Glomerular visceral epithelial cell (primary cell): ENCODE measurements around the gene COL19A1.
A peak's percentile ranks its signal among the peaks of the same experiment; 100 is the strongest.

Experiments used
- DNase-seq: peaks from one replicate; pipeline ENCODE4 v3.0.0-alpha.2; 2016; ENCODE audit errors: extremely low spot score

COL19A1 gene

GRCh38 chr6:70059039-70059719, 192.8 kb downstream of the COL19A1 start:
- no peak for DNase-seq

GRCh38 chr6:70060680-70061079, 194.3 kb downstream of the COL19A1 start:
- no peak for DNase-seq

DNA sequence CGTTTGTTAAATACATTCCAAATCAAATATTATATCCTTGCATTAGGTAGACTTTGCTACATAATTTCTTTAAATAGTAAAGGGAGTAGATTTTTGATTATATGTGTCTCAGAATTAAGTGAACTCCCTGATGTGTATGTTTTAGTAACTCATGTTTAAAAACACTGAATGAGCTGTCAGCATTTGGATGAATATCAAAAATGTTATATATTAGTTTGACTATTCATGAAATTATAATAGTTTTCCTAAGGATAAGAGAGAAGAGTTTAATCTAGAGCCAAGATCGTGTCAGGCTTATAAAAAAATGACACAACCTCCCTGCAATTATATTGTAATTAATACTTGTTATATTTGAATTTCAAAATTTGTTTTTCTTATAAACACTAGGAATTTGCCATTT, 195.2 kb downstream of the COL19A1 start:
- DNase-seq = no peak

DNA sequence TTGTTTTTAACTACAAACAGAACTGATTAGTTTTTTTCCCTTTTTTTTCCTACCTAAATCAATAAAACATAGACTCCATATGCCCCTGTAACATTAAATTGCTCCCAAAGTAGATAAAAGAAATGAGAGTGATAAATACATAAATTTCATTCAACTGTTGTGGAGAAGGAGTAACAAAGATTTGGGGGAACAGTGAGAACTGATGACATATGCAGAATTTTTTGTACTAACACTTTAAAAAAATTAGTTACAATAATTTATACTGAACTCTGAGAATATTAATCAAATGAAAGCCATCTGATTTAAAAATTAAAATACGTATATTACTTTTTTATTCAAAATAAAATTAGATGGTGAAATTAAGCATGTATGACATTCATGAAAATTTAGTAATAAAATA, 195.7 kb downstream of the COL19A1 start:
- no peak for DNase-seq

DNA sequence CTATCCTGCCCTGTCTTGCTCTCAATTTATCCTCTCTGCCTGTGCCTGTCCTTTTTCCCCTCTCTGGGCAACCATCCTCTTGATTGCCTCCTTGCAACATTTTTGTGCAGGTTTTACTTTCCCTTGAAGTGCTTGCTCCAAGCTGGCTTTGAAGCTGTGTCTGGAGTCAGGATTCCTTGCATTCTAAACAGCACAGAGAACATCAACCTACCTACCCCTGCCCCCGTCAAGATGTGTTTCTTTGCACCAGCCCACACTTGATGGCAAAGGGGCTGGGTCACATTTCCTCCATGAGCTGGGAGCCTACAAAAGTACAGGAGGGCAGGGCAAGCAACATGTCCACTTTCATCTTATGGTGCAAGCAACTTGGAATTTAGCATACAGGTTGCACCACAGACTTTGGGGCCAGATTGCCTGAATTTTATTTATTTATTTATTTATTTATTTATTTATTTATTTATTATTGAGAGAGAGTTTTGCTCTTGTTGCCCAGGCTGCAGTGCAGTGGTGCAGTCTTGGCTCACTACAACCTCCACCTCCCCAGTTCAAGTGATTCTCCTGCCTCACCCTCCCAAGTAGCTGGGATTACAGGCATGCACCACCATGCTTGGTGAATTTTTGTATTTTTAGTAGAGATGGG, 206.3 kb downstream of the COL19A1 start:
- DNase-seq = no peak

DNA sequence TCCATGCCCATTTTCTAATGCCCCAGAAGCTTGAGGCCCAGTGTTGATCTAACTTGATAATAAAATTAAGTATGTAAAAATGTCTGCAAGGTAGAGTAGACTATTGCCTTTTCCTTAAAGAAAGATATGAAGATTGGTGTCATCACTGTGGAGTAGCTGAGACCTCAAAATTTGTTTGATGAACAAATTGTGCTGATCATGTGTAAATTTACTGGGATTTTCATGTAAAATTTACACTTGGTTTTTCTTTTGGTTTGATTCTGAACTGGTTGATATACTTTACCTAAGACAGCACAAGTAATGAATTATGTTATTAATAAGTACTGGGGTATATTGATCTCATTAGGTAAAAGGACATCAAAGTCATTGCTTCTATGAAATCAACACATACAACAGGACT, 207.3 kb downstream of the COL19A1 start:
- DNase-seq = no peak

DNA sequence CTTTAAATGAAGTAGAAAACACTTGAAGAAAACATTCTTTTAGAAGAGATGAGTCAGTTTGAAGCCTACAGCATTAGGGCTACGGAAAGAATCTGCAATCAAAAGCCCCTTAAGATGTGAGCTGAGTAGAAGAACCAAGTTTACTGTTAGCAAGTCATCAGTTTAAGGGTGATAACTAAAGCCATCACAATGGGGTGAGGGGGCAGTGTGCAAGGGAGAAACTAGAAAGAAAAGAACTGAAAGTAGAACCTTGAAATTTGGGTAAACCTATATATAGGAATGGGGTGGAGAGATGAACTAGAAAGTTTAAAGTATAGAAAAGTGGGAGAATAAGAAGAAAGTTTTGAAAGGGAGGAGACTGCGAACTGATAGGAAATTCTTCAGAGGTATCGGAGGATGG, 212.9 kb downstream of the COL19A1 start:
- DNase-seq = no peak

DNA sequence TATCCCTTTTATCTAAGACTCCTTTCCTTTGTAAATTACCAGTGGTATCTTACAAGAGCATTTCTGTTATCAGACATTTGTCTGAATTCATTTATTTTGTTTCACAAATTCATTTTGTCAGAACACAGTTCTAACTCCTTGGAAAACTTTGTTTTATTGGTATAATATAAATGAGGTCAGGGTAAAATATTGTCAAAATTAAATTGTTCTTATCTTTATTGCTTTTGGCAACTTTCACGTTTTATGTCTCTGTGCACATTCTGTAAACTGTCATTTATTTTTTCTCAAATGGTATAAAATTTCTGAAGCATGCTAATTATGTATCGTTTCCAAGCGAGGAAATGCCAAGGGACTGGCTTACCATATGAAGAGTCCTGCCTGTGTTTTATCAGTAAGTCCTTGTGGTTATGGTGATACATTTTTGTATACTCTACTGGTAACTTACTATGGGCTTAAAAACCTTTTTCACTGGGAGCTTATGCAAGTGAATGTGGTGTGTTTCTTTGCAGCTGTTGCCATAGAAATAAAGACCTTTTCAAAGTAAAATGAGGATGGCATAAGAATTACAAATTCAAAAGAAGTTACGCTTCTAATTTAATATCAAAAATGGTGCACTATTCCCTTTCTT, 214.2 kb downstream of the COL19A1 start:
- no peak for DNase-seq

DNA sequence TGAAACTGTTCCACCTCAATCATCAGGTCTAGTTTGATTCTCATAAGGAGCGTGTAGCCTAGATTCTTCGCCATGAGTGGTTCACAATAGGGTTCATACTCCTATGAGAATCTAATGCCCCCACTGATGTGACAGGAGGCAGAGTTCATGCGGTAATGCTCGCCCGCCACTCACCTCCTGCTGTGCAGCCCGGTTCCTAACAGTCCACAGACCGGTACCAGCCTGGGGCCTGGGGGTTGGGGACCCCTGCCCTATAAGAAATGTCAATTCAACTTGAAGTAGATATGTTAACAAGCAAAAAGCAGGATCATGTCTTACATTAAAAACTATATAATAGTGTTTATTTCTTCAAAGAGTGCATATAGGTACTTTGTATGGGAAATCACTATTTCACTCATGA, 216.5 kb downstream of the COL19A1 start:
- no peak for DNase-seq

- DNase-seq = no peak
These were observed 220.4 kb downstream of the COL19A1 start for GRCh38 chr6:70086806-70087205.

DNA sequence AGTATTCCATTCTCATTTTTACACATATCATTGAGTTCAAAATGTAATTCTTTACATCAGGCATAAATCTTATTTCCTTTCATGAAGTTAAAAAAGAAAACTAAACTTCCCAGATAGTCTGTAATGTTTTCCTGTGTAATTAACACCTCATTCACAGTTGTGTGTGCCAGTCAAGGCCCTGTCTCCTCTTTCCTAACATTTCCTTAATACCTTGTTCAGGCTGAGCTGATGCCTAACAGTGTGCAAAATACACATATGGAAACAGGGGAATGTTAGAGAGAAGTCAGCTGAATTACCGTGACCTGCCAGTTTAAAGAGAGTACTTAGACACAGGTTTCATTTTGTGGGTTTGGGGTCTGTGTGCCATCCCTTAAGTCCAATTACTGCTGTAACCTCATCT, 227.8 kb downstream of the COL19A1 start:
- no peak for DNase-seq

GRCh38 chr6:70099732-70100131, 233.4 kb downstream of the COL19A1 start:
- no peak for DNase-seq

GRCh38 chr6:70103798-70104197, 237.4 kb downstream of the COL19A1 start:
- no peak for DNase-seq

DNA sequence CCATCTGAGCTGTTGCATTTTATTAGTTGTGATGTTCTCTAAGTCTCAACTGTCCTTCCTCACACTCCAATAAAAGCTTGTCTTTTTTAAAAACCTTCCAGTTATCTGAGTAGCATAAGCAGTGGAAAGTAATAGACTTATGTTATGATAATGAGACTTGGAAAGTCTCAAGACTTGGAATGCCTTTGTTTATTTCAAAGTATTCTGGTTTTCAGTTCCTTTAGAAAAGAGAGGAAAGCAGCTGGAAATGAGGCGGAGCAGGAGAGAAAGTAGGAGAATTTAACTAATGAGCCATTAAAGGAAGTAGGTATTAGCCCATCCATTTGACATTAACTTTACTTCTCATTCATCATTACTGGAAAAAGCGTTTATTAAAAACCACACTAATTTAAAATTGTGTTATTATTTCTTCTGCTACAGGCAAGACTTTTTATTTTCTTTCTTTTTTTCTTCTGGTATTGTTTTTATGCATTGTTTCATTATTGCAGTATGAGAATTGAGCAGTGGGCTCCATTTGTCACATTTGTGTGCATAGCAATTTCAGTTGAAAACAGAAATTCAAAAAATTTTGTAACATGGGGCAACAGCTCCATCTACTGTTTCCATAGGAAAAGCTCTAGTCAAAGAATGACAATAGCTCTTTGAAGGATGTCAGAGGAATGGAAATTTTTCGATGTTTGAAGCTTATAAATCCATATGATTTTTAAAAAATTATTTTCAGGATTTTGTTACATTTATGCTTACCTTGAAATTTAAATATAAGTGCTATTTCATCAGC, 241.7 kb downstream of the COL19A1 start:
- DNase-seq = peak; percentile 58

DNA sequence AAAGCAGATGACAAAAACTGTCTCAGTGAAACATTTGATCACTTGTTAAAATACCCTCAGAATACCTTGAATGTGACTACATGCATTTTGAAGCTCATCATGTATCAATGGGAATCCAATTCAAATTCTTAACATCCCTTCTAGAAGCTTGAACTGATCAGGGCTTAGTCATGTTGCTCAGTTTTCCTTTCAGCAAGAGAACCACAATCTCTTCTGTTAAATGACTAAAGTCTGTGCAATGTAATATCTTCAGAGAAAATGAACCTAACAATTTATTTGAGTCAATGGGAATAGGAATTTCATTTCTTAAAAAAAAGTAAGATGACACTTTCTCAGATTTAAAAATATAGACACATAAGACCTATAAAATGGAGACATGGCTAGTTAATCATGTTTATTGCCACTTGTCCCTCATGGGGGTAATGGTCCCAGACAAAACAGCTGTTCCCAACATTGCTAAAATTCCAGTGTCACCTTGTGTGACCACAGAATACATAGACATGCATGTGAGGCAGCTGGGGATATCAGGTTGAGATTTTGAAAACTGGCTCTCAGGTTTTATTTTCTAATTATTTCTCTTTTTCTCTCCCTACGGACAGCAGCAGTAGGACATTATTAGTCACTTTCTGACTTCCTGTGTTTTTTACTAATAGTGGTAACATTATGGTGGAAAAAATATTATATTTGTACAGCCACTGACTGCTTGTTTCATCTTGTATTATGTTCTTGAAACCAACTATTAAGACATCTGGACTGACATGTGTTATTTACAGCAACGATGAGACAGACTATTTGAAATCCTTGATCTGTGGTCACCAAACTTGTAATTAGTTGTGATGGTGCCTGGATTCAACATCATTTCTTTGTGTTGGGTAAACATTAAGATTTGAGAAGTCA, 244.0 kb downstream of the COL19A1 start:
- peak; percentile 10 for DNase-seq

GRCh38 chr6:70111737-70112136, 245.4 kb downstream of the COL19A1 start:
- DNase-seq = no peak

- DNase-seq = no peak
These were observed 246.4 kb downstream of the COL19A1 start for GRCh38 chr6:70112716-70113115.

- no peak for DNase-seq
These were observed 246.8 kb downstream of the COL19A1 start for GRCh38 chr6:70113171-70113570.

GRCh38 chr6:70118670-70119069, 252.3 kb downstream of the COL19A1 start:
- DNase-seq = no peak

DNA sequence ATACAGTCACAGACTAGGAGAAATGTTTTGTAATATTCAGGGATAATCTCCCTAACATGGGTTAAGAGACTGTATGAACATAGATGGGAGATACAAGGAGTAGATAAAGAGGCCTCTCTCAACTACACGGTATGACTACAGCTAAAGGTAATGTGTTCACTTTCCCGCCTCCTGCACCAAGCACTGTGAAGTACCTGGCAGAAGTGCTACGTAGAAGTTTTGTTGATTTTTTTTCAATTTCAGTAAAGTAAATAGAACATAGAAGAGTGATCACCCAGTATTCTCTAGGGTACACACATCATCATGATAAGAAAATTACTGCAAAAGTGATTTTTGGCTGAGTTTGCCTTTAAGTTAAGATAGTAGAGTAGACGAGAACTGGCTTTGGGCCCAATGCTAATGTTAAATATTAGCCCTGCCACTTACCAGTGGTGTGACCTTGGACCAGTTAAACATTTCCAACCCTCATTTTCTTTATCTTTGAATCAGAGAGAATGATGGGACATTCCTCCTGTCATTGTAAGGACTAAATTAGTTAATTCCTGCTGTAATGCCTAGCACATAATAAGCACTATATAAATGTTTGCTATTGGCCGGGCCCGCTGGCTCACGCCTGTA, 253.0 kb downstream of the COL19A1 start:
- DNase-seq = no peak

- no peak for DNase-seq
These were observed 258.1 kb downstream of the COL19A1 start for GRCh38 chr6:70124443-70124842.
